Measurements from ENCODE around the gene POLR2H.
"Not testable (repeated sequence)": the region's sequence is repeated elsewhere in the genome, so short reads cannot be mapped to it uniquely, and the experiment has no call there.

POLR2H gene

DNA sequence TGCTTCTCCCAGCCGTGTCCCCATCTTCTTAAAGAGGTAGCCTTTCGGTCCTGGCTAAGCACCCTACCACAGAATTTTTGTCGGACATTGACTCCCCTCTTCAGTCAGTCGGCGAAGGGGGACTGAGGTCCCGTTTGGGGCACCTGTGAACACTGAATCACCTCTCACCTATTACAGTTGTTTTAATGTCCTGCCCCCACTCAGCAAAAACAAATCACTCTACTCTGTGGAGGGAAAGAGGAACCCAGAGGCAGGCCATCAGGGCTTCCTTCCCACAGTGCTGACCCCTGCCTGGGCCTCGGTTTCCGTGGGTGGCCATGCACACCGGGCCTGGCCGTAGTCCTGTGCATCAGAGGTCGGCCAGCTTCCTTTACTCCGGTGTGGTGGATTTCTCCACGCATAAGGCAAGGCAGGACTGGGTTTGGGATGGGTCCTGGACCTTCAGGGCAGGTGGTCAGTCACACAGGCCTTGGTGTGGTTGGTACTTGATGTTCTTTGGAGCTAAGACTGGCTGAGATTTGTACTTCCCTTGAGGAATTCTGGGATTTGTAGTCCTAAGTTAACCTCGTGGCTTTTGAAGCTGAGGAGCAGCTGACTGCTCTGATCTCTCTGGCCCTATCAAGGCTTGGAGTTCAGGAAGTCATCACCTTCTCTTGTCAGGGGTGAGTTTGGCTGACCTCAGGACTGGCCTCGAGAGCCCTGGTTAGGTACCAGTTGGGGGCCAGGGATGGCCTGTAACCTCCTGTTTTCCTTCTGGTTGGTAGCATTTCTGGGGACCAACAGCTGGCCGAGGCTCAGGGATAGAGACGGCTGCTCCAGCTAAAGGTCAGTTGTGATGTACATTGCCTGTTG is 24.7 kb upstream of the POLR2H start:
- DNase-seq, result no peak

DNA sequence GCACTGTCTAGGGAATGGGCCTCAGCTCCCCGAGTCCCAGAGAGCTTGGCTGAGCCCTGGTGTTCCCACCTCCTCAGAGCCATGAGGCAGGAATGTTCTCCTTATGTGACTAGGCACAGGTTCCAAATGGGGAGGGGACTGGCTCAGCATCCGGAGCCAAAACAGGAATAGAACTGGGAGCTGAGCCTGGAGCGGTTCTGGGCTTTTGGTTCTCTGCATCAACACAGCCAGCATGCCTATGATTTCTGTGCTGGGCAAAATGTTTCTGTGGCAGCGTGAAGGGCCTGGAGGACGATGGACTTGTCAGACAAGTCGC is 24.2 kb upstream of the POLR2H start, which contains the start of gene FAM131A:
Gene FAM131A, plus strand, starts transcription at position 202 of the 316 bp plus-strand sequence. Its CDS starts 31 bp downstream, at position 233.
- DNase-seq, result no peak

DNA sequence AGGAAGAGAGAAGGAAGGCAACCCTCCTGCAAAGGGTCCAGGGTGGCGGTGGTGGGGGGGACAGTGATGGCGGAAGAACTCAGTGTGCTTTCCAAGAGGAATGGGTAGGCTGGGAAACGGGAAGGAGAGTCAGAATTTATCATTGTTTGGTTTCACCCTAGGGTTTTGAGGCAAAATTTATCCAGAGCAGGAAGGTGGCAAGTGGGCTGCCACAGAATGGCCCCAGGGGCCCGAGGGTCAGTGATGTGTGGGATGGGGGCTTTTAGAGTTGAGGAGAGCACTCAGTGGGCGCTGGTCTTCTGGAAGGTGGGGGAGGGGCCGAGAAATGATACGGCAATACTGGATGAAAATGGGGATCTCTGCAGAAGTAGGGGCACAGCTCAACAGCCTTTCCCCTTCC is 23.5 kb upstream of the POLR2H start:
- no peak for DNase-seq

DNA sequence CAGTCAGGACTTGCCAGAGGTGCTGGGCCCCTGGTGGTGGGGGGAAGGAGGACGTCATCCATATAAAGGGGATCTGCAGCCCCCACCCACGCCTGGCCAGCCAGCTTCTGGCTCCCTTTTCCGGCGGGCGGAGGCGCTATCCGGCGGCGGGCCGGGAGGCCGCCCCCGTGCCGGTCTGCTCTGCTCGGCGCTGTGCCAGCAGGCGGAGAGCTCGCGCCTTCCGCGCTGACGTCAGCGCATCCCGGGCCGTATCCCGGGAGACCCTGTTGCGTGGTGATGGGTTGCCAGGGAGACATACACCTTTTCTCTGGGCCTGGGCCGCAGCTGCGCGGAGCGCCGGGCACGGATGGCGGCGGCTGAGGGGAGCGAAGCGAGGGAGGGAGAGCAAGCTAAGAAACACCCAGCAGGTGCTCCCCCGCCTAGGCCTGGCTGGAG is 23.0 kb upstream of the POLR2H start:
- DNase-seq, result no peak

DNA sequence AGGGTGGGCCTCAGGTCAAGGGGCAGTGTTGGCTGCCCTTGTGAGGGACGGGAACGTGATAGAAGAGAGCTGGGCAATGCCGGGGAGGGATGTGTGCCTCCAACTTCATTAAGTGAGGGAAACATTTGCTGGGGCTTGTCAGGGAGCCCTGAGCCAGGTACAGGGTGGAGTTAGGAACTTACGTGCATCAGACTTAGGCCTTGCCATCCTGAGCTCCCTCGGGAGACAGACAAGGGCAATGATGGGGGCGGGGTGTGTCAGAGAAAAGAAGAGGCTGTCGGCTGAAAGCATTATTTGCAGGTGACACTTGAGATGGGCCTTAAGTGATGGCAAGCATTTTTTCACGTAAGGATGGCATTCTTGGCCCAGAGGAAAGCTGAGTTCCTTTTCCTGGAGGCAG is 22.5 kb upstream of the POLR2H start:
- no peak for DNase-seq

DNA sequence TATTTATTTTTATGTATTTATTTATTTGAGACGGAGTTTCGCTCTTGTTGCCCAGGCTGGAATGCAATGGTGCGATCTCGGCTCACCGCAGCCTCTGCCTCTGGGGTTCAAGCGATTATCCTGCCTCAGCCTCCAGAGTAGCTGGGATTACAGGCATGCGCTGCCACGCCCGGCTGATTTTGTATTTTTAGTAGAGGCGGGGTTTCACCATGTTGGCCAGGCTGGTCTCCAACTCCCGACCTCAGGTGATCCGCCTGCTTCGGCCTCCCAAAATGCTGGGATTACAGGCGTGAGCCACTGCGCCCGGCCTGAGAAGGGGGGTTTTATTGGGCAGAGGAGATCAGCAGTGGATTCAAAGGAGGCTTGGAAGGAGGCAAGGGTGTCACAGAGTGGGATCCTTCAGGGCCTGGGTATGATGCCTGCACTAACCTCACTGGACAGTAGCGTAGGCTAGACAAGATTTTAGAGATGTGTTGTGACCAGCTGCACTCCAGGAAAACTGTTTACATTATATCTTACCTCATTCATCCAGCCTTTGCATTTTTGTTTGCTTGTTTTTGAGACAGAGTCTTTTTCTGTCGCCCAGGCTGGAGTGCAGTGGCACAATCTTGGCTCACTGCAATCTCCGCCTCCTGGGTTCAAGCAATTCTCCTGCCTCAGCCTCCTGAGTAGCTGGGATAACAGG is 21.9 kb upstream of the POLR2H start:
- DNase-seq, result not testable (repeated sequence)

DNA sequence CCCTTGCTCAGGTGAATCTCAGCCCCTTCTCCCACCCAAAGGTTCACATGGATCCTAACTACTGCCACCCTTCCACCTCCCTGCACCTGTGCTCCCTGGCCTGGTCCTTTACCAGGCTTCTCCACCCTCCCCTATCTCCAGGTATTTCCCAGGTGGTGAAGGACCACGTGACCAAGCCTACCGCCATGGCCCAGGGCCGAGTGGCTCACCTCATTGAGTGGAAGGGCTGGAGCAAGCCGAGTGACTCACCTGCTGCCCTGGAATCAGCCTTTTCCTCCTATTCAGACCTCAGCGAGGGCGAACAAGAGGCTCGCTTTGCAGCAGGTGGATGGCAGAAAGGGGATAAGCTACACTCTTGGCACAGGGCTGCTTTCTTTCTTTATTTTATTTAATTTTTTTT is 19.6 kb upstream of the POLR2H start:
- DNase-seq, result no peak

DNA sequence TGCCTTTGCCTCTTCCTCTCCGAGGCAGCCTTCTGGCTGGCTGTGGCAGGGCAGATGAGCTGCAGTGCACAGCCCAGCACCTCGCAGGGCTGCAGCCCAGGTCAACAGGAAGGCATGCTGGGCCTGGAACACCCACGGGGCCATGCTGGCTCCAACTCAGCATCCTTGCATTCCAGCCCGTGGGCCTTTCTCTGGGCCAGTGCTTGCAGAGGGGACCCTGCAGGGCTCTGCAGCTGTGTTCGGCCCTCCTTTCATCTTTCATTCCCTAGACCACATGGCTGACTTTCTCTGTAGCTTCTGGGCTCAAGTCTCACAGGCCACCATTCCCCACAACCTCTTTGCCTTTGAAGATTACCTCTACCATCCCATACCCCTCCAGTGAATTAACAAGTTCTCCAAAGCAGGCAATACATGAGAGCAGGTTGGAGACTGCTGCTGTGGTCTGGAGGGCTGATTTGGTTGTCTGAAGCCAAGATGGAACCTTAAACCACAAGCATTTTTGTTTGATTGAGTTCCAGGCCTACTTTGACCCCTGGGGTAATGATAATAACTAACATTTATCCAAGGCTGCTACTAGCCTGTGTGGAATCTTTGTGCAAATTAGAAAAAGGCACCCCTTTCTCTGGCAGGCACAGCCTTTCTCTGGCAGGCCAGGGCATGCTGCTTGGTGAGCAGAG is 18.2 kb upstream of the POLR2H start:
- DNase-seq, result no peak

DNA sequence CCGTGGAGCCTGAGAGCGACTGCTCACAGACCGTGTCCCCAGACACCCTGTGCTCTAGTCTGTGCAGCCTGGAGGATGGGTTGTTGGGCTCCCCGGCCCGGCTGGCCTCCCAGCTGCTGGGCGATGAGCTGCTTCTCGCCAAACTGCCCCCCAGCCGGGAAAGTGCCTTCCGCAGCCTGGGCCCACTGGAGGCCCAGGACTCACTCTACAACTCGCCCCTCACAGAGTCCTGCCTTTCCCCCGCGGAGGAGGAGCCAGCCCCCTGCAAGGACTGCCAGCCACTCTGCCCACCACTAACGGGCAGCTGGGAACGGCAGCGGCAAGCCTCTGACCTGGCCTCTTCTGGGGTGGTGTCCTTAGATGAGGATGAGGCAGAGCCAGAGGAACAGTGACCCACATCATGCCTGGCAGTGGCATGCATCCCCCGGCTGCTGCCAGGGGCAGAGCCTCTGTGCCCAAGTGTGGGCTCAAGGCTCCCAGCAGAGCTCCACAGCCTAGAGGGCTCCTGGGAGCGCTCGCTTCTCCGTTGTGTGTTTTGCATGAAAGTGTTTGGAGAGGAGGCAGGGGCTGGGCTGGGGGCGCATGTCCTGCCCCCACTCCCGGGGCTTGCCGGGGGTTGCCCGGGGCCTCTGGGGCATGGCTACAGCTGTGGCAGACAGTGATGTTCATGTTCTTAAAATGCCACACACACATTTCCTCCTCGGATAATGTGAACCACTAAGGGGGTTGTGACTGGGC is 16.8 kb upstream of the POLR2H start:
- DNase-seq, result no peak

DNA sequence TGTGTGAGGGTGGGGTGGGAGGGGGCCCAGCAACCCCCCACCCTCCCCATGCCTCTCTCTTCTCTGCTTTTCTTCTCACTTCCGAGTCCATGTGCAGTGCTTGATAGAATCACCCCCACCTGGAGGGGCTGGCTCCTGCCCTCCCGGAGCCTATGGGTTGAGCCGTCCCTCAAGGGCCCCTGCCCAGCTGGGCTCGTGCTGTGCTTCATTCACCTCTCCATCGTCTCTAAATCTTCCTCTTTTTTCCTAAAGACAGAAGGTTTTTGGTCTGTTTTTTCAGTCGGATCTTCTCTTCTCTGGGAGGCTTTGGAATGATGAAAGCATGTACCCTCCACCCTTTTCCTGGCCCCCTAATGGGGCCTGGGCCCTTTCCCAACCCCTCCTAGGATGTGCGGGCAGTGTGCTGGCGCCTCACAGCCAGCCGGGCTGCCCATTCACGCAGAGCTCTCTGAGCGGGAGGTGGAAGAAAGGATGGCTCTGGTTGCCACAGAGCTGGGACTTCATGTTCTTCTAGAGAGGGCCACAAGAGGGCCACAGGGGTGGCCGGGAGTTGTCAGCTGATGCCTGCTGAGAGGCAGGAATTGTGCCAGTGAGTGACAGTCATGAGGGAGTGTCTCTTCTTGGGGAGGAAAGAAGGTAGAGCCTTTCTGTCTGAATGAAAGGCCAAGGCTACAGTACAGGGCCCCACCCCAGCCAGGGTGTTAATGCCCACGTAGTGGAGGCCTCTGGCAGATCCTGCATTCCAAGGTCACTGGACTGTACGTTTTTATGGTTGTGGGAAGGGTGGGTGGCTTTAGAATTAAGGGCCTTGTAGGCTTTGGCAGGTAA is 16.0 kb upstream of the POLR2H start:
- no peak for DNase-seq

DNA sequence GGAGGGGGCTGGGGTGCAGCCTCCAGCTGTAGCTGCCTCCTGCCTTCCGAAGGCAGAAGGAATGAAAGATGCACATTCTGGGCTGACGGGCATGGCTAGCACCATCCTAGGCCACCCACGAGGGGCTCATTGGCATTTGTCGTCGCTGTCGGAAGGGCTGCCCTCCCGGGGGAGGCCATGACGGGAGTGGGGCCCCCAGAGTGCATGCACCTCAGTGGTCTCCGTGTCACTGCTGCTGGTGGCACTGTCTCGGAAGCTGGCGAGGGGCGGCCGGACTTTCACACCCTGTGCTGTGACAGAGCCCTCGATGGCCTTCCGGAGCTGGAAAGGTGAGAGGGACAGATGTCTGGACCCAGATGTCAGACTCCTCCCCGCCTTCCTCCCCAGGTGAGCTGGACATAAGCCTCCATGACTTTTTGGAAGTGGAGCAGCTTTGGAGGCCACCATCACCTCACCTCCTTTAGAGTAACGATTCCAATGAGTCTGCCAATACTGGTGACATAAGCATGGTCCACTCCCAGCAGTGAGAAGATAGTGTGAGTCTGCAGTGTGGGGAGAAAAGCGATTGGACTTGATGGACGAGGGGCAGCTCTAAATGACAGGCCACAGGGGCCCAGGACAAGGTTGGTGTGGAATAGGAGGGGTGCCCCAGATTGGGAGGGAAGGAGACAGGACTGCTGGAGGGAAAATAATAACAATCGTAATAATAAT is 14.9 kb upstream of the POLR2H start:
- DNase-seq, result no peak

DNA sequence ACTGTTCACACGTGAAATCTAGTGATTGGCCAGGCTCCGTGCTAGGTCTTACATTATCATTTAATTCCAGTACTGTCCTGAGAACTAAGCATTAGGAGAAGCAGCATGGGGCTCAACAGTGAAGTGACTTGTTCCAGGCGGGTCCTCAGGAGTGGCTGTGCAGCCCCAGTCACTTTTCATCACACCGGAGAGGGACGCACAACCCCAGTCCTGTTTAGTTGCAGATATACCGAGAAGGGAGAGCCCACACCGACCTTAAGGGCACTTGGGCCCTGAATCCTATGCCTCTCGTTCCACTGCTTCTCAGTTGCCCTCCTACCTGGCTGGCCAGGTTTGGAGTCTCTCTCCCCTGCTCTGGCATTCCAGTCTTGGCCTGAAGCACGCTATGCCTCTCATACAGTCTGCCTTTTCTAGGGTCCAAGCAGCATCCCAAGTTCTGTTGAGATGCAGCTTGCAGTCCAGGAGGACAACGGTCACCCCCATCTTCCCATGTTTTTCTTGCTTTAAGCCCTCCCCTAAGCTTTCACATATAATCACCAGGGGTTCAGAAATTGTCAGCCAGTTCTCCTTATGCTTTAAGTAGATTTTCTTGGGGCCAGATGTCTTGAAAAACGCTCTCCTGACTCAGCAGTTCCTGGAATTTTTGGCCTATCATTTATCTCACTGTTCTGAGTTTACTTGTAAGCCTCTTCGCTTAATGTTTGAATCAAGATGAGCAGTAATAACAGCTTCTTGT is 14.0 kb upstream of the POLR2H start:
- DNase-seq, result no peak

DNA sequence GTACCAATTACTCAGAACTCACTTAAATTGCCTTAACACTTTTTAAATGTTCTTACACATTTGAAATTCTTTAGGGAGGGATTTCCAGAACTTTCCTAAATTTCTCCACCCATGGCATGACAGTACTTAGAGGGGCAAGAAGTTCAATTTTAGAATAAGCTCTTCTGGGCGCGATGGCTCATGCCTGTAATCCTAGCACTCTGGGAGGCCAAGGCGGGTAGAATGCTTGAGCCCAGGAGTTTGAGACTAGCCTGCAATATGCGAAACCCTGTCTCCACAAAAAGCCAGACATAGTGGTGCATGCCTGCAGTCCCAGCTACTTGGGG is 13.5 kb upstream of the POLR2H start:
- DNase-seq, result no peak

DNA sequence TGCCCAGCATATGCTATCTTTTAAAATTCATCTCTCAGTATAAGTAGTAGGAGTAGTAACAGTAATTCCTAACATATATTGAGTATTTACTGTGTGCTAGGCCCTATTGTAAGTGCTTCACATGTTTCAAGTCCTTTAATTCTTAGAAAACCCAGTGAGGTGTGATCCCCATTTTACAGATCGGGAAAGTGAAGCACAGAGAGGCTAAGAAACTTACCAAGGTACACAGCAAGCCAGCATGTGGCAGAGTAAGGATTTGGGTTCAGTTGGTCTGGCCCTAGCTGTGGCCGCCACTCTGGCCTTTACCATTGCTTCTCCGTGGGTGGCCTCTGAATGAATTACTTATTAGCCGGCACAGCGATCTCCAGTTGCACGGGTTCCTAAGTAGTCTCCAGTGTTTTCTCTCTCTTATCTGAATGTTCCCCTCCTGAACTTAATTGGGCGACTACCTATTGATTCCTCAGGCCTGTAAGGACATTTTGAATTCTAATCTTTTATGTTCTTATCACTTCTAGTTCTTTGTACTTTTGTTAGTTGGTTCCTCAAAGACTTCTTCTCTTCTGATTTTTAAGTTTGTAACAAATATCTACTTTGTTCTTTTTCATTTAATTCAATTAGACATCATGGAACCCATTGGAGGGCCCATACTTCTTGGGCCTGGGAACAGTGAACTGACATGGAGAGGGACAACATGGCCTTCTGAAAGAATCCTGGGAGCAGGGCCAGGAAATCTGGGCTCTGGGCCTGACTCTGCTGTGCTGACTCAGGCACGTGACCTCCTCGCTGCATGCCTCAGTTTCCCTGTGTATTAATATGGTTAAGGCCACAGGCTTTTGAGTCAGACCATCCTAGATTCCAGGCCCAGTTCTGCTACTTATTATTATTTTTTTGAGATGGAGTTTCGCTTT is 11.7 kb upstream of the POLR2H start:
- no peak for DNase-seq

DNA sequence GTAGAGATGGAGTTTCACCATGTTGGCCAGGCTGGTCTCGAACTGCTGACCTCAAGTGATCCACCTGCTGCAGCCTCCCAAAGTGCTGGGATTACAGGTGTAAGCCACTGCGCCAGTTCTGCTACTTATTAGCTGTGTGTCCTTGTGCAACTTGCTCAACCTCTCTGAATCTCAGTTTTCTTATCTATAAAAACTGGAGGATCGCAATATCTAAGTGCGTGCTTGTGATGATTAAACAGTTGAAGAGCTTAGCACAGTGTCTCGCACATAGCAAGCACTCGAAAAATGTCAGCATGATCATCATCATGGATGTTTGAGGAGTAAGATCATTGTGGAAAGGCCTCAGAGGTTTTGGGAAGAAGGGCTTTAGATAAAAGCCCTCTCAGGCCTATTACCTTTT is 10.9 kb upstream of the POLR2H start:
- no peak for DNase-seq

DNA sequence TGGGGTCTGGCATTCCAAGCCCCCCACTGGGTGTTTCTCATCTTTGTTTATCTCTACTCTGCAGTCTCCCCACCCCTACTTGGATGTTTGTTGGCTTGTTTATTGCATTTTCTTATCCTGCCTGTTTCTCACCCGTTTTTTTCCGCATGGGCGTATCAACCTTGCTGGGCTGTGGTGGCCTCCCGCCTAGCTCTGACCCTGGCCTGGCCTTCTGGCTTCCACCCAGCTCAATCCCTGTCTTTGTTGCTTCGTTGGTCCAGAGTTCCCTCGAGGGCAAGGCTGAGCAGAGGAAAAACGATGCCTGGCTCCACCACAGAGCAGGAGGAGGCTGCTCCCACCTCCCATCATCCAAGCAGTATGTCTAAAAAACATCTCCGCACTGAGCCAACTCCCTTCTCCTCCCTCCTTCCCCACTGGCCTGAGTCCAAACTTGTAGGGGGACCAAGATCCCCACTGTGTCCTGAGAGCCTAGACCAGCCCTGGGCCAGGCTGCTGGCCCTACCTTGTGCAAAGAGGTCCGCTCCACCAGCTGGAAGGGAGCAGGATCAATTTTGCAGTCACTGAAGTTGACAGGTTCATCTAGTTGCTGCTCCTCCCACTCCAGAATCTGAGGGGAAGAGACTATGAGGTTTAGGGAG is 9.9 kb upstream of the POLR2H start:
- DNase-seq, result no peak

DNA sequence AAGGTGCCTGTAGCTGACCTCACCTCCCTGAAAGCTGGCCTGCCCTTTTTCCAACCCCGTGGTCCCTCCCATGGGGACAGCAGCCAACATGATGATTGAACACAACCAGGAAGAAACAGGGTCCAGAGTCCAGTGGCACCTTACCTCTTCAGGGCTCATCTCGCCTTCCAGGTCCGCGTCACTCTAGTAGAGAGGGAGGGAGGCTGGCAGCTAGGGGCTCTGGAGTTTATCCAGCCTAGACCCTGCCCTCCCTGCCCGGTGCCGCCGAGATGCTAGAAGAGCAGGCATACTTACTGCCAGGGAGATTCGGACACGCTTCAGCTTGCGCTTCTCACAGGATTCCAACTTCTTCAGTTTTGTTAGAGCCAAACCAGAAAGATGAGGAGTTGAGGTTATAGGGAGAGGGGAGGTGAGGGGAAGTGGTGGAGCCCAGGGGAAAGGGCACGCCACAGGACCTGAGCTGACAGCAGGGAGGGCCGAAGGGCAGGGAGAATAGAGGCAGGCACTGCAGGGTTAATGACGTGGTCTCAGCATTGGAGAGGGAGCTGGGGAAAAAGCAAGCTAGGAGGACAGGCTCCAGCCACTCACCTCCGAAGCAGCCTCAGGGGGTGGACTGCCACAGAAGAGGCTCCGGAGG is 9.2 kb upstream of the POLR2H start:
- no peak for DNase-seq

DNA sequence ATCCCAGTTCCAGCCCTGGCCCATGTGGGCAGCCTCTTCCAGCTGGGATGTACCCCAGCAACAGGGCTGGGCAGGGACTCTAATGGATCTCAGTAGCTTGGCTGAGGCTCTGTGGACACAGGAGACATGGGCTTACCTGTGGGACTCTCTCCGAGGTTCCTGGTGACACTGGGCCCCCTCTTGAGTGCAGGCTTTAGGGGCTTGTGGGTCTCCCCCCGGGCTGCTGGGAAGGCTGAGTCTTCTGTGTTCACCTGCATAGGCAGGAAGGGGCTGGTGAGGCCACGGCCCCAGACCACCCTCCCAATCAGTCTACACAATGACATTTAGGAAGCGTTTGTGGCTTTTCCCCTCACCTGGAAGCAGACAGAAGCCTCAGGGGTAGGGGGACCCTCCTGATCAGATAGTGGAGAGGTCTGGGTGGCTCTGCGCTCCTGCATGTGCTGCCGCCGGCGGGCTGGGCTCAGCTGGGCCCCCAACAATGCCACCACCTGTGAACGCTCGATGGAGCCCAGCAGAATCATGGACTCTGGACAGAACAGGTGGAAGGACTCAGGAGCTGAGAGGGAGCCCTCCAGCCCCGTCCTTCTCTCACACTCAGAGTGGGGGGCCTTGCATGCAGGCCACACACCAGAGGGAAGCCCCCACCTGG is 8.5 kb upstream of the POLR2H start:
- DNase-seq, result no peak

Measured in SIG-M5 (cell line).